ENCODE measurements around the gene PXDN.

Gene PXDN

GRCh38 chr2:1586923-1587840 lies 157.1 kb downstream of the PXDN start:
- no peak overlapping the region for H3K4me3 ChIP-seq (ENCODE audit: low read length)
- DNase-seq (ENCODE audit: low read depth, low spot score) = no peak

GRCh38 chr2:1586251-1586922 lies 157.9 kb downstream of the PXDN start:
- H3K4me3 ChIP-seq (ENCODE audit: low read length) = no peak overlapping the region
- no peak for DNase-seq (ENCODE audit: low read depth, low spot score)

- no peak overlapping the region for H3K4me3 ChIP-seq (ENCODE audit: low read length)
- no peak for DNase-seq (ENCODE audit: low read depth, low spot score)
These were observed 158.7 kb downstream of the PXDN start for GRCh38 chr2:1585635-1586034.

- no peak for DNase-seq (ENCODE audit: low read depth, low spot score)
- H3K4me3 ChIP-seq (ENCODE audit: low read length) = no peak overlapping the region
These were observed 159.4 kb downstream of the PXDN start for GRCh38 chr2:1584691-1585485.

GRCh38 chr2:1584051-1584531 lies 160.2 kb downstream of the PXDN start:
- no peak overlapping the region for H3K4me3 ChIP-seq (ENCODE audit: low read length)
- no peak for DNase-seq (ENCODE audit: low read depth, low spot score)

- no peak for DNase-seq (ENCODE audit: low read depth, low spot score)
- H3K4me3 ChIP-seq (ENCODE audit: low read length) = no peak overlapping the region
These were observed 161.4 kb downstream of the PXDN start for GRCh38 chr2:1582891-1583341.

- no peak for DNase-seq (ENCODE audit: low read depth, low spot score)
- no peak overlapping the region for H3K4me3 ChIP-seq (ENCODE audit: low read length)
These were observed 162.2 kb downstream of the PXDN start for GRCh38 chr2:1581965-1582625.

All from Jurkat, Clone E6-1 (cell line).